CD4-positive, alpha-beta T cell treated with Interferon gamma for 1 hour (primary cell): ENCODE results near the gene SCP2.
"Not testable (repeated sequence)": the region's sequence is repeated elsewhere in the genome, so short reads cannot be mapped to it uniquely, and the experiment has no call there.

Source experiments
- DNase-seq: peaks from one replicate; pipeline ENCODE4 v3.0.0-alpha.2; 2020

Gene SCP2

DNA sequence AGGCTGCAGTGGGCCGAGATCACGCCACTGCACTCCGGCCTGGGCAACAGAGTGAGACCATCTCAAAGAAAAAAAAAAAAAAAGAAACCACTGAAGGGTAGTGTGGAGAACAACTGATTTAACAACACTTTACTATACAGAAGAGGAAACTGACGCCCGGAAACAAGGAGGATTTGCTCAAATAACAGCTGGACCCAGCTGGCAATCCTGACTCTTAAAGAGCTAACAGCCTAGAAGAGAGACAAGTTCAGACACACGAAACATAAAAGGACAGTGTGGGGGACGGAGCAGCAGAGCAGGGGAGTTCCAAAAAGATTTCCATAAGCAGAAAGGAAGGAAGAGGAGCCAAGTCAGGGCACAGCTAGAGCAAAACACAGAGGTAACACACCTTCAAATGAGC lies 9.9 kb upstream of the SCP2 start:
- DNase-seq: no peak

DNA sequence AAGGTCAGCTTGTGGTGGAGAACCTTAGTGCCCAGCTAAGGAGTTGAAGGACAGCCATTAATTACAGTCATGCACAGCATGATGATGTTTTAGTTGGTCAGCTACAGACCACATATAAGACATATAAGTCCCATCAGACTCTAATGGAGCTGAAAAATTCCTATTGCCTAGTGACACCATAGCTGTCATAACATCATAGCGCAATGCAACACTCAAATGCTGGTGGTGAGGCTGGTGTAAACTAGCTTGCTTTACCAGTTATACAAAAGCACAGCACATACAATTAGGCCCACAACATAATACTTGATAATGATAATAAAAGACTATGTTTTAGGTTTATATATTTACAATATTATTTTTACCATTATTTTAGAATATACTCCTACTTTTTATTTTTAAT lies 9.5 kb upstream of the SCP2 start:
- no peak for DNase-seq

DNA sequence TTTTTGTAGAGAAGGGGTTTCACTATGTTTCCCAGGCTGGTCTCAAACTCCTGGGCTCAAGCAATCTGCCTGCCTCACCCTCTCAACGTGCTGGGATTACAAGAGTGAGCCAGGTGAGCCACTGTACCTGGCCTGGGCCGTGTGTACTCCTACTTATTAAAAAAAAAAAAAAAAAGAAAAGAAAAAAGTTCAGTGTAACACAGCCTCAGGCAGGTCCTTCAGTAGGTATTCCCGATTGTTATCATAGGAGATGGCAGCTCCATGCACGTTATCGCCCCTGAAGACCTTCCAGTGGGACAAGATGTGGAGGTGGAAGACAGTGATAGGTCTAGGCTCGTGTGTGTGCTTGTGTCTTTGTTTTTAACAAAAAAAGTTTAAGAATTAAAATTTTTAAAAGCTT lies 8.9 kb upstream of the SCP2 start:
- no peak for DNase-seq

DNA sequence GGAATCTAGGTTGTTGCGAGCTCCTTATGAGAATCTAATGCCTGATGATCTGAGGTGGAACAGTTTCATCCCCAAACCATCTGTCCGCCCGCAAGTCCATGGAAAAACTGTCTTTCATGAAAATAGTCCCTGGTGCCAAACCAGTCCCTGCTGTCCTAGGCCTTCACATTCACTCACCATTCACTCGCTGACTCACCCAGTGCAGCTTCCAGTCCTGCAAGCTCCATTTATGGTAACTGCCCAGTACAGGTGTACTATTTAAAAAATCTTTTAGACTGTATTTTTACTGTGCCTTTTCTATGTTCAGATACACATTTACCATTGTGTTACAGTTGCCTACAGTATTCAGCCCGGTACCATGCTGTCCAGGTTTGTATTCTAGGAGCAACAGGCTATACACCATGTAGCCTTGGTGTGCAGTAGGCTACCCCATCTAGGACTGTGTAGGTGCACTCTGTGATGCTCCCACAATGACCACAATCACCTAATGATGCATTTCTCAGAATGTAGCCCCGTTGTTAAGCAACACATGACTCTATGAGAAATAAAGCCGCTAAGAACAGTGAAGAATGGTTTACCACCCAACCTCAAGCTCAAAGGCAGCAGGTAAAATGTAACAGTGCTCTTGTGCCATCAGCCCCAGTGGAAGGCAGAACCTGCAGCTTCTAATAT lies 7.9 kb upstream of the SCP2 start:
- no peak for DNase-seq

DNA sequence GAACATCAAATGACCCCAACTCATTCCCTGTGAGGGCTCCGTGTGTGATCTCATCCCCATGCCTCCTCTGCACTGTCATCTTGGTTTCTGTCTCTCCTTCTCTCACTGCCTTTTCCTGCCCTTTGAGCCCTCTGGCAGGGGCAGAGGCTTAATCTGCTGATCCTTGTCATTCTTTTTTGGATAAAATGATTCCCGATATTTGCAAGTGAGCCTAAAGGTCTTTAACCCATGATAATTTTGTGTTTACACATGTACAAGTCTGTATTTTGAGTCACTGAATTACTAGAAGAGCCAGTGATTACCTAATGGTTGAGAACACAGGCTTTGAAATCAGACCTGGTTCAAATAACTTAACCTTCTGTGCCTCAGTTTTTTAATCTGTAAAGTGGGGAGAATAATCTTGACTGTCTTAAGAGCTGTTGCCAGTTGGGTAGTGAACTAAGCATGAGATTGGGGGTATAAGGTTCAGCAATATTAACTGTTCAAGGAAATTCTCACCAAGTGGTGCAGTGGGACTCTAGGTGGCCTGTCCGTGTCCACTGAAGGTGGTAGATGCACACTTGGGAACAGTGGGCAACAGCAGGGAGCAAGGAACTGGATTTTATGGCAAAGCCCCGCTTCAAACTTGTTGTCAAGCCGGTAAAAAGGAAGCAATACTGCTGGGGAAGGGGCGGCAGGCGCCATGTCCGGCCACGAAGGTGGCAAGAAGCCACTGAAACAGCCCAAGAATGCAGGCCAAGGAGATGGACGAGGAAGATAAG lies 7.2 kb upstream of the SCP2 start:
- DNase-seq: no peak

DNA sequence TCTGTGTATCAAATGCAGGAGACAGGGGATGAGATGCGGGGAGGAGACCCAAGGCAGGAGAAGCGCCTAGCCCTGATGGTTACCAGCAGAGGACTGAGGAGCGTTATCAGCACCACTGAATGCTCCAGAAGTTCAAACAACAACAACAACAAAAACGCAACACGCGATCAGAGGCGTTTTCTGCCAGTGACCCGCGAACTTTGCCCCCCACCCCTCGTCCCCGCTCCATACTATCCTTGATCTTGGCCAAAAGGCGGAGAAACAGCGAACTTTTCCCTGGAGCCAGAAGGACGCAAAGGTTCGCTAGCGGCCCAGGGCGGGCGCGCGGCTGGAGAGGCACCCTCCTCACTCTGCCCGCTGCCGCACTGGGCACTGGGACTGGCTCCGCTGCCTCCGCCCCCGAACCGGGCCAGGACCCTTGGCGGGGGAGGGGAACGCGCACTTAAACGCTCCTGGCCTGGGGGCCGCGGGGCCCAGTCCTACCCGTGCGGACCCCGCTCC lies 6.2 kb upstream of the SCP2 start:
- no peak for DNase-seq

DNA sequence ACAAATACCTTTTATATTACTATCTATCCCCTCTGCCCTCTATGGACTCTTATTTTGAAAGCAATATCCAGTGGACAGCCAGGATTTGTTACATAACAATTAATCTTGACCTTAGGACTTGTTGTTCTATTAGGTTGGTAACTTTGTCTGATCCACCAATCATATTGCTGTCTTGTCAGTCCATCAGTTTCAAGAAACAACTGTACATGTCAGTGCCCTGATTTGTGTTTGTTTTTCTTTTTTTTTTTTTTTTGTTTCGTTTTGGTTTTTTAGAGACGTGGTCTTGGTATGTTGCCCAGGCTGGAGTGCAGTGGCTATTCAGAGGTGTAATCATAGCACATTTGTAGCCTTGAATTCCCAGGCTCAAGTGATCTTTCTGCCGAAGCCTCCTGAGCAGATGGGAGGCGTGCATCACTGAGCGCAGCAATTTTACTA lies 1.5 kb upstream of the SCP2 start:
- no peak for DNase-seq

DNA sequence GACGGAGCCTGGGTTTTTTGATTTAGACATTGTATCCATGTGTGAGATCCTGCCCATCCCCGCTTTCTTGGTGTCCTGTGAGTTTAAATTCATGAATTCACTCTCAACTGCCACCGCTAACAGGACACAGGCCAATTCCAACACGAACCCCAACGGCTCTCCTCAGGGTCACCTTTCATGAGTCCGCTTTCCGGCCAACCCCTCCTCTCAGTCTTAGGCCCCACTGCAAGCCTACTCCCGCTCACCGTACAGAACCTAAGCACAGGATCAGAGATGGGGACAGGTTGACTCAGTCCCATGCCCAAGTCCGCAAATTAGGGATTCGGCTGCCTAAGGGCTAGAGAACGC lies 238 bp upstream of the SCP2 start:
- no peak for DNase-seq

DNA sequence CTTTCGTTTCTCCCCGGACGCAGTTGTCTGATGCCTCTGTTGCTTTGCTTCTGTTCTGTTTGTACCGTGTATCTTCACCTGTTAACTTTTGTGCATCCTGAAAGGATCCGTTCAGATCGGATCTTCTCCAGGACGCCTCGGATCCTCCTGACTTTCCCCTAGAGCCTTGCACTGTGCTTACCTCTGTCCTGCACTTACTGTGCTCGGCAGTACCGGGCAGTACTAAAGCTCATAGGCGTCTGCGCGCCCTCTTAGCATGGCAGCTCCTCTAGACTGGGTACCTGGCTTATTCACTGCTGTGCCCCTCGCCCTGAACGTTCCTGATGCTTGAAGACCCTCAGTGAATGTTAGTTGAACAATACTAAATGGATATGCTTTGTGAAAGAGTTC lies 934 bp downstream of the SCP2 start:
- DNase-seq: no peak

DNA sequence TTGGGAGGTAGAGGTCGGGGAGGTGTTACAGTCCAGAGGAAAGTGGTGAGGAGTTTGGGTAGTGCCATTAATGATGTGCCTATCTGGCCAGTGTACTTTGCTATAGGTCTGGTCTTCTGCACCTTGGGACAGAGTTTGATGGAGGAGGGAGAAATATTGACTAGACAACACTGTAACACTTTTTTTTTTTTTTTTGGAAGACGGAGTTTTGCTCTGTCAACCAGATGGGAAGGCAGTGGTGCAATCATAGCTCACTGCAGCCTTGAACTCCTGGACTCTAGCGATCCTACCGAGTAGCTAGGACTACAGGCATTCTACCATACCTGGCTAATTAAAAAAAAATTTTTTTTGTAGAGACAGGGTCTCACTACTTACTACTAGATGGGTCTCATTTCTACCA lies 1.9 kb downstream of the SCP2 start:
- no peak for DNase-seq

DNA sequence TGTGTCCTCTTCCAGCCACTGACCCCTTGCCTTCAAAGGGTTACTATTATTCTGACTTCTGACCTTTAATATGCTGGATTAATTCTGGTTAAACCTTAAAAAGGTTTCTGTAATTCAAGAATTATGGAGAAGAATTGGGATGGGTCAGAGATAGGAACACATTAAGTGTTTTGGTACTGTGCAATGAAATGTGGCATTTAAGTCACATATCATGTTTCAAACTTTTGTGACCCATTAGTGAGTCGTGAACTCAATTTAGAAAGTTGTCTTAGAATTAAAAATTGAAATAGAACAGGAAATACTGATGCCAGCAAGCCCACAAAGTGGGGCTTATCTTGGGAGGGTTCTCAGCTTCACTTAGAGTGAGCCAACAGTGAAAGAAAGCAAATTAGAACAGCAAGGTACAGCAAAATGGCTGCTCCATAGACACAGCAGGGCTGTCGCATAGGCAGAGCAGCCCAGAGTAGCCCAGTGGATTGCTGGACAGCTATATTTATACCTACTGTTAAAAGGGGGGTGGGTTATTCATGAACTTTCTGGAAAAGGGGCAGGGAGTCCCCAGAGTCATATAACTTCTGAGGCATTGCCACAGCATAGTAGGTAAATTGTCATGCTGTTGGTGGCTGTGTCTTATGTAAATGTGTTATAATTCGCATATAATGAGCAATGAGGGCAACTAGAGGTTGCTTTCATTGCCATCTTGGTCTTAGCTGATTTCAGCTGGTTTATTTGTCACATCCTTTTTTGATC lies 10.5 kb downstream of the SCP2 start:
- no peak for DNase-seq

DNA sequence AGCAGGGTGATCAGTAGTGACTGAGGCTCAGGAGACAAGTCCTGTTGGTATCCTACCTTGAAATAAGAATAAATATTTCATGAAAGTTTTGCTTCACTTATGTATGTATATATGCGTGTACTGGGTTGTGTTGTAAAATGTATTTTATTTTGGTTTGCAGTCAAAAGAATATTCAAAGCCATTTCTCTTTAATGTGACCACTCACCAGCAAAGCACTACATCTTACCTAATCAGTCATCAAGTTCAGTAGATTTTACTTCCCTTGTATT lies 11.0 kb downstream of the SCP2 start:
- DNase-seq: no peak

DNA sequence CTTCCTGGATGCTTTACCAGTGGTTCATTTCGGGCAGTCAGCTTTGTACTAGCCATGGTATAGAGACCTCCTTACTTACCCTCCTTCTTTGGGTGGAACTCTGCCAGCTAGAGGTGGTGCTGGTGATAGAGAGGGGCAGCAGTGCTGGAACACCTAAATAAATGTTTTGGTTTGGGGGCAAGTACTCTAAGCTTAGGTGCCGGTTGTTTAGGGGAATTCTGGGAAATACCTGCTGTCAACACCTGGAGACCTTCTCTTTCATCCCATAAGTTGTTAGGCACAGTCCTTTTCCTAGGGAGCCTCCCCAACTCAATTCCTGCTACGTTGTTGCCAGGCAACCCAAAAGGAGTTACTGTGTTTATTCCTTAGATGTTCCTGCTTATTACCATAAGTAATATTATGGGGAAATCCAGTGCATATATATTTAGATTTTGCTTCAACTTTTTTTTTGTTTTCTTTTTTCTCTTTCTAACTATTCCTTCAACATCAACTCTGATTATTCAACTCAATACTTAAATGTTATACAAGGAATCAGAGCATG lies 16.9 kb downstream of the SCP2 start:
- no peak for DNase-seq

DNA sequence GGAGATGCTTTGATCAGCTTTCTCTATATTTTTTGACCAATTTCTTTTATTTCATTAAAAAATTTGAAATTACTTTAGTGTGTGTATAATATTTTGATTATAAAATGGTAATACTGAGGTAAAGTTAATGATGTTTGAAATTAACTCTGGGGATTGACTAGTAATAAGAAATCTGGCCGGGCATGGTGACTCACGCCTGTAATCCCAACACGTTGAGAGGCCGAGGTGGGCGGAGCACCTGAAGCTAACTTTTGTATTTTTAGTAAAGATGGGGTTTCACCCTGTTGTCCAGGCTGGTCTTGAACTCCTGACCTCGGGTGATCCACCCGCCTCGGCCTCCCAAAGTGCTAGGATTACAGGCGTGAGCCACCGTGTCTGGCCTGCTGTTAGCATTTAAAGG lies 17.5 kb downstream of the SCP2 start:
- no peak for DNase-seq

DNA sequence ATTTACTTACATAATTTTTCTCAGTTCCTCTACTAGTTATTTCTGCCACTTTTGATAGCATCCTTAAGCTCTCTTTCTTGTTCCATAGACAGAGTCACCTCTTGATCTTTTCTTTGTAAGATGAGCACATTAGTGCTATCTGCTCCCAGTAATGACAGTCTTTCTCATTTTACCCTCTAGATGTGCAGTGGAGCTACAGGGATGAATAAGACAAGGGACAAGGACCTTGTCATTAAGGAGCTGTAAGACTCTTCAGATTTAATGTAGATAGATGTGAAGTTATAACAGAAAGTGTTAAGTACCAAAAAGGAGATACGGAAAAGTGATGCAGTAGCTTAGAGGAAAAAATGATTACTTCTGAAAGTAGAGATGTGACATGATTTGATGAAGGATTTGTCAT lies 20.4 kb downstream of the SCP2 start:
- DNase-seq: no peak

DNA sequence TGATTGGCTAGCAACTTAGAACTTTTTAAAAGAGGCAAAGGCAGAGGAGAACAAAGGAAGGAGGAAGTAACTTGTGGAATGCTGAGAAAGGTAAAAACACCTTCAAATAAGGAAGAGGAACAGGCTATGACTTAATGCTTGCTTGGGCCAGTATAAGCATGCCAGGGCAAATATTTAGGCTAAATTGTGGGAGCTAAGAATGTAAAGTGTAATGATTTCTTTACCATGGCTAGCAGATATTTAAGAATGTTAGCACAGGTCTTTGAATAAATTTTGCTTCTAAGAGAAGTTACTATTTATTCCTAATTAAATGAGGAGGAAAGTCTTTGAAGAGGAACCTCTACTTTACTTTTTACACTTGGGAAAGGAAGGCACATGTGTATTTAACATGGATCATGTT lies 22.5 kb downstream of the SCP2 start:
- not testable (repeated sequence) for DNase-seq

DNA sequence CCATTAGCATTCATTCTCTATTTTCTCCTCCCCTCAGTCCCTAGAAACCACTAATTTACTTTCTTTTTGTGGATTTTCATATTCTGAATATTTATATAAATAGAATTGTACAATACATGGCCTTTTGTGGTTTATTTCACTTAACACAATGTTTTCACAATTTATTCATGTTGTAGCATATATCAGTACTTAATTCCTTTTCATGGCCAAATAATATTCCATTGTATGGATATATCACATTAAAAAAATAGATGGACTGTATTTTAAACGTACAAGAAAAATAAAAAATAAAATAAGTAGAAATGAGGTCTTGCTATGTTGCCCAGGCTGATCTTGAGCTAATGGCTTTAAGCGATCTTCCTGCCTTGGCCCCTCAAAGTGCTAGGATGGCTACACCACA lies 25.0 kb downstream of the SCP2 start:
- DNase-seq: no peak

DNA sequence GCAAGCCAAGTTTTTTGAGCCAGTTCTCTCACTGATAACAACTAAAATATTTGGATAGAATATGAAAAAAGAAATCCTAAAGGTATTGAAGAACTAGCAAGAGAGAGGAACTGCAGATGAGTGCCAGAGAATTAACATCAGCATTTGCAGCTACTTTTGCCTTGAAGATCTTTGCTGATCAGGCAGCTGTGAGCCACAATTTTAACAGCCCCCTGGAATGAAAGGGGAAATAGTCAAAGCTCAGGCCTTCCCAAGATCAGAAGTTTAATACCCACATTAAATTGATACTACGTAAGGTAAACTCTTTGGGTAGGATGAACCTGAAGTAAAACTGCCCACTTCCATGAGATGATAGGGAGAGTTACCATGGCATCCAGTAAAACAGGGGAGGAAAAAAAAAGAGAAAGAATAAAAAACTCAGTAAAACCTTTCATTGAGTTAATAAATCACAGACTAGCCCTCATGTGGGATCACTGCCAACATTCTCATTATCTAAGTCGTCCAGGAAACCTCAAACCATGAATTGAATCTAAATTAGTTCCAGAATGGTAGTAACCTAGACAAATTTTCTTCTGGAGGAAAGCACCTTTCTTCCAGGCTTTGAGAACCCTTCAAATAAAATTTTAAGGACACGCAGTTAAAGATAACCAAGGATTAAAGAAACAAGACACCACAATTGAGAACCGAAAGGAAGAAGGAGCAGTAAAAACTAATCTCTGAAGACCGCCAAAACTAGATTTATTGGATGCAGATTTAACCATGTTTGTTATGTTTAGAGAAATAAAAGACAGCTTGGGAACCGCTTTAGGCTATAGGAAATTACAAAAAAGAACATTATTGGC lies 28.3 kb downstream of the SCP2 start:
- no peak for DNase-seq

DNA sequence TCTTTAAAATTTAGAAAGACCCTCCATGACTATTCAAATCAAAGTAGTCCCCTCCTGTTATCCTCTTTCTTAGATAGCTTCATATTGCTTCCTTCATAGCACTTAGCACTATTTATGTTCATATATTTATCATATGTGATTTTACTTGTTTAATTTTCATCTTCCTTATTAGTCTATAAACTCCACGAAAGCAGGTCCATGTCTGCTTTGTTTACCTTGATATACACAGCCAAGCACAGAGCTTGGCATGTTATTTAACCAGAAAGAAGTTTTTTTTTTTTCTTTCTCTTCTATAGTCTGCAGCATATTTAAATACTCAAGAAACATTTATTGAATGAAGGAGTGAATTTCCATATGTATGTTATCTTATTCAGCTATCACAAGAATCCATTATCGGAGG lies 36.0 kb downstream of the SCP2 start:
- no peak for DNase-seq

DNA sequence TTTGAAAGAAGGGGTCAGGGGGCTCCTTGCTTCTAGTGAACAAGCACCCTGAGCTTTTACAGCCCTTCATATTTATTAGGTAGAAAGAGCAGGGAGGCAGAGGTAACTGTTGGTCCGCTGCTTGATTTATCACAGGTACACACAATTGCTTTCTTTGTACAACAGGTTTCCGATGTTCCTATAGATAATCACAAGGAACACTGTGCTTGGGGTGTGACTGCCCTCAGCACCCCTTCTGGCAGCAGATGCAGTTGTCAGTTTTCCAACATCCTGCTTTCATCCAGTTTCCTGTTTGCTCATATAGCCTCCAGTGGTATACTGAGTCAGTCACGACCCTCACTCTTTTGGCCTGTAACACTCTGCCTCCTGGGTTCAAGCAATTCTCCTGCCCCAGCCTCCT lies 40.6 kb downstream of the SCP2 start:
- no peak for DNase-seq

DNA sequence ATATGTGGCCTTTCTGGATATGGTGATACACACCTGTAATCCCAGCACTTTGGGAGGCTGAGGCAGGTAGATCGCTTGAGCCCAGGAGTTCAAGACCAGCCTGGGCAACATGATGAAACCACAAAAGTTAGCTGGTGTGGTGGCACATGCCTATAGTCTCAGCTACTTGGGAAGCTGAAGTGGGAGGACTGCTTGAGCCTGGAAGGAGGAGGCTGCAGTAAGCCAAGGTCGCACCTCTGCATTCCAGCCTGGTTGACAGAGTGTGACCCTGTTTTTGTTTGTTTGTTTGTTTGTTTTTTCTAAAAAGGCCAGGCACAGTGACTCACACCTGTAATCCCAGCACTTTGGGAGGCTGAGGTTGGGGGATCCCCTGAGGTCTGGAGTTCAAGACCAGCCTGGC lies 42.2 kb downstream of the SCP2 start:
- DNase-seq: not testable (repeated sequence)

DNA sequence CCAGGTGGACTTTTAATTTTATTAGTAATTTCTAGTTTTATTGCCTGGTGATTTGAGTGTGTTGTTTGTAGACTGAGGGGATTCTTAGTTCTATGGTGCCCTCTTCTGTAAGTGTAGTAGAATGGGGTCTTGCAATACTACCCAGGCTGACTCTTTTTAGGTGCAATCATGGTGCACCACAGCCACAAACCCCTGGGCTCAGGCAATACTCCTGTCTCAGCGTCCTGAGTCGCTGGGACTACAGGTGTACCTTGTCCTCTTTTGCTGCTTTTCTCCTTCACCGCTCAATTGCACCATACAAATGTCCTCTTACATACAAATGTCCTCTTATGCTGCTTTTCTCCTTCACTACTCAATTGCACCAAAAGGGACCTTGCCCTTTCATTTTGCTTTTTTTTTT lies 43.1 kb downstream of the SCP2 start:
- DNase-seq: no peak

DNA sequence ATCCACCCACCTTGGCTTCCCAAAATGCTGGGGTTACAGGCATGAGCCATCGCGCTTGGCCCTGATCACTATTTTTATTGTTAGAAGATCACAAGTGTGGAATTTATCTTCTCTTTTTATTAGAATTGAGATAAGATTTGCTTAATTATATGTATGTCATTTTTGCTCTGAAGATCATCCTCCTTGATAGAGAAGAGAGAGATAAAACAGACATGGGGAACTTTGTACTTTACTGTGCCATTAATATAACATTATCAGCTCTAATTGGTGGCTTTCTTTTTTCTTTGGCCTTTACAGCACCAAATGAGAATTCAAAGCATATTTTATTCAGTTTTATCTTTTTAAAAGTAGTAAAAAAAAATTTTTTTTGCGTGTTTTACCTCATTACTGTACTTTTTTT lies 46.8 kb downstream of the SCP2 start:
- DNase-seq: no peak
